H1 (cell line): ENCODE measurements around the gene CYTL1. TPM values are rescaled to one million over a fixed set of nuclear protein-coding genes. Genes with fewer than 3 reads are reported as not detected.
"Not testable (repeated sequence)": the region's sequence is repeated elsewhere in the genome, so short reads cannot be mapped to it uniquely, and the experiment has no call there.

Source experiments
- CTCF ChIA-PET: fragments of 300-600 bp; sonication (Branson Sonifier 250); formaldehyde crosslinking; loops from one replicate; lab custom pipeline; 2021; ENCODE audit not compliant: partially characterized antibody; lab: Charles Lee
- POLR2A ChIA-PET: fragments of 300-600 bp; sonication (Branson Sonifier 250); formaldehyde crosslinking; loops from one replicate; lab custom pipeline; 2021; ENCODE audit warnings: inconsistent platforms; ENCODE audit not compliant: partially characterized antibody; lab: Charles Lee
- DNase-seq, 2 experiments: peaks; one replicate each; pipeline versions ENCODE4 v3.0.0 to v3.0.0-alpha.2; 2010 to 2022; ENCODE audit warnings: low spot score in 2 of 2, low read depth in 1 of 2, mixed read lengths in 1 of 2
- FAIRE-seq: peaks from 2 replicates; lab custom pipeline; 2011; peaks lifted over from hg19 to GRCh38; lab: Jason Lieb, UNC
- H2AFZ ChIP-seq: 2 replicates; pipeline ENCODE4 v1.8.1; 2012; ENCODE audit warnings: low read length, inconsistent platforms
- H2AK5ac ChIP-seq: 2 replicates; pipeline ENCODE4 v1.6.1; 2013; ENCODE audit warnings: low read depth, low read length
- H2BK120ac ChIP-seq: replicated peaks from 2 replicates; pipeline ENCODE3; 2013; ENCODE audit warnings: low read depth, low read length, inconsistent platforms
- H2BK12ac ChIP-seq: 2 replicates; pipeline ENCODE4 v1.6.1; 2013; ENCODE audit warnings: low read depth, low read length
- H2BK15ac ChIP-seq: 2 replicates; pipeline ENCODE4 v1.6.1; 2013; ENCODE audit warnings: low read length
- H2BK20ac ChIP-seq: 2 replicates; pipeline ENCODE4 v1.6.1; 2013; ENCODE audit warnings: low read length
- H2BK5ac ChIP-seq: 2 replicates; pipeline ENCODE4 v1.6.1; 2013; ENCODE audit warnings: low read depth, low read length
- H3K14ac ChIP-seq: 2 replicates; pipeline ENCODE4 v1.6.1; 2013; ENCODE audit warnings: inconsistent platforms; ENCODE audit not compliant: insufficient read length
- H3K18ac ChIP-seq: 2 replicates; pipeline ENCODE4 v1.6.1; 2013; ENCODE audit warnings: low read length; ENCODE audit errors: extremely low read depth
- H3K23ac ChIP-seq: 2 replicates; pipeline ENCODE4 v1.6.1; 2013; ENCODE audit warnings: inconsistent platforms; ENCODE audit not compliant: insufficient read length
- H3K23me2 ChIP-seq: 2 replicates; pipeline ENCODE4 v1.6.1; 2013; ENCODE audit warnings: low read depth, low read length
- H3K27ac ChIP-seq: 2 replicates; pipeline ENCODE4 v1.6.1; 2011; ENCODE audit warnings: low read depth, low read length, inconsistent platforms
- H3K27me3 ChIP-seq, 4 experiments: replicated peaks in 1 of 4; 1 replicate in 1 of 4; 2 replicates in 3 of 4; pipeline versions ENCODE4 v1.6.1 to v1.8.1; 2011 to 2013; ENCODE audit warnings: low read length in 3 of 4, mild to moderate bottlenecking in 3 of 4, inconsistent platforms in 2 of 4, mixed read lengths in 2 of 4, moderate library complexity in 1 of 4; ENCODE audit not compliant: control insufficient read depth in 3 of 4, insufficient read depth in 3 of 4; ENCODE audit errors: extremely low read depth in 1 of 4
- H3K36me3 ChIP-seq, 4 experiments: 2 replicates each; pipeline versions ENCODE4 v1.6.1 to v1.8.1; 2011 to 2013; ENCODE audit warnings: mild to moderate bottlenecking in 4 of 4, low read length in 3 of 4, moderate library complexity in 2 of 4, control low read depth in 1 of 4, inconsistent platforms in 1 of 4; ENCODE audit not compliant: insufficient read depth in 4 of 4, control insufficient read depth in 2 of 4
- H3K4ac ChIP-seq: replicated peaks from 2 replicates; pipeline ENCODE3; 2013; ENCODE audit warnings: low read length, low read depth, mixed read lengths, inconsistent platforms; ENCODE audit not compliant: insufficient read length
- H3K4me1 ChIP-seq, 4 experiments: replicated peaks in 1 of 4; 1 replicate in 1 of 4; 2 replicates in 3 of 4; pipeline versions ENCODE4 v1.6.1 to v1.8.1; 2011 to 2013; ENCODE audit warnings: low read length in 3 of 4, inconsistent platforms in 2 of 4, mixed read lengths in 1 of 4; ENCODE audit not compliant: insufficient read depth in 4 of 4, control insufficient read depth in 3 of 4
- H3K4me2 ChIP-seq, 2 experiments: 2 replicates each; pipeline versions ENCODE4 v1.6.1 to v1.8.1; 2011 to 2013; ENCODE audit warnings: low read depth in 2 of 2, low read length in 2 of 2, control low read depth in 1 of 2, inconsistent platforms in 1 of 2, mild to moderate bottlenecking in 1 of 2; ENCODE audit not compliant: insufficient read depth in 1 of 2
- H3K4me3 ChIP-seq, 4 experiments: fragments of 200-600, 300-600 bp in 1 of 4; sonication (generic), shearing (Covaris generic), sonication (Bioruptor Twin) in 1 of 4; 2 replicates each; pipeline versions ENCODE4 v1.5.1 to v1.8.1; 2011 to 2016; ENCODE audit warnings: low read length in 4 of 4, low read depth in 3 of 4, control low read depth in 2 of 4, inconsistent platforms in 2 of 4, mild to moderate bottlenecking in 2 of 4, mixed read lengths in 1 of 4, moderate library complexity in 1 of 4; ENCODE audit not compliant: insufficient read depth in 2 of 4; ENCODE audit errors: extremely low read depth in 1 of 4
- H3K56ac ChIP-seq: replicated peaks from 2 replicates; pipeline ENCODE3; 2013; ENCODE audit warnings: low read depth, mild to moderate bottlenecking, mixed read lengths, low read length, inconsistent platforms; ENCODE audit not compliant: insufficient read length
- H3K79me1 ChIP-seq: 2 replicates; pipeline ENCODE4 v1.6.1; 2013; ENCODE audit warnings: low read depth, low read length, control low read depth
- H3K79me2 ChIP-seq, 2 experiments: 2 replicates each; pipeline versions ENCODE4 v1.6.1 to v1.8.1; 2012 to 2013; ENCODE audit warnings: low read length in 2 of 2, mild to moderate bottlenecking in 2 of 2, inconsistent platforms in 1 of 2; ENCODE audit not compliant: insufficient read depth in 2 of 2, control insufficient read depth in 1 of 2
- H3K9ac ChIP-seq, 4 experiments: replicated peaks in 1 of 4; 1 replicate in 1 of 4; 2 replicates in 3 of 4; pipeline versions ENCODE4 v1.6.1 to v1.8.1; 2011 to 2013; ENCODE audit warnings: low read depth in 3 of 4, low read length in 3 of 4, control low read depth in 2 of 4, mild to moderate bottlenecking in 2 of 4, moderate library complexity in 2 of 4, inconsistent platforms in 1 of 4; ENCODE audit errors: extremely low read depth in 1 of 4
- H3K9me3 ChIP-seq, 2 experiments: 2 replicates each; pipeline versions ENCODE4 v1.6.1 to v1.8.1; 2012 to 2013; ENCODE audit warnings: mild to moderate bottlenecking in 2 of 2, moderate library complexity in 2 of 2, control low read depth in 1 of 2, inconsistent platforms in 1 of 2, low read depth in 1 of 2, low read length in 1 of 2, mixed read lengths in 1 of 2; ENCODE audit not compliant: insufficient read depth in 2 of 2
- H4K20me1 ChIP-seq, 2 experiments: replicated peaks in 1 of 2; 2 replicates each; pipeline versions ENCODE3 to v1.8.1; 2011 to 2013; ENCODE audit warnings: inconsistent platforms in 2 of 2, low read length in 2 of 2, mild to moderate bottlenecking in 1 of 2; ENCODE audit not compliant: insufficient read depth in 2 of 2, control insufficient read depth in 1 of 2
- H4K5ac ChIP-seq: 2 replicates; pipeline ENCODE4 v1.6.1; 2013; ENCODE audit warnings: low read length, low read depth, mixed read lengths, inconsistent platforms; ENCODE audit not compliant: insufficient read length
- H4K8ac ChIP-seq: 2 replicates; pipeline ENCODE4 v1.8.0; 2013; ENCODE audit warnings: mild to moderate bottlenecking, moderate library complexity, low read length, inconsistent platforms; ENCODE audit not compliant: insufficient read depth; ENCODE audit errors: extremely low read depth
- H4K91ac ChIP-seq: replicated peaks from 2 replicates; pipeline ENCODE3; 2013; ENCODE audit warnings: low read length, mixed read lengths, inconsistent platforms; ENCODE audit not compliant: insufficient read length
- WGBS, 2 experiments: shearing (Covaris generic) in 1 of 2; methylation state at CpG; one replicate each; pipeline versions ENCODE4 v1.1.6 to v1.1.7; 2013 to 2015; ENCODE audit warnings: low lambda C conversion rate in 2 of 2, mixed read lengths in 2 of 2, inconsistent platforms in 1 of 2, low coverage in 1 of 2, missing lambda C conversion rate in 1 of 2; ENCODE audit not compliant: insufficient replicate concordance in 2 of 2, insufficient coverage in 1 of 2, insufficient read length in 1 of 2; ENCODE audit errors: extremely low coverage in 1 of 2, missing lambda C conversion rate in 1 of 2; 5-methylcytosine and 5-hydroxymethylcytosine counted together
- polyA plus RNA-seq, 7 experiments: library from polyadenylated mRNA; depleted of rRNA in 3 of 7; stranded (reverse) in 5 of 7; unstranded in 2 of 7; fragments of >200 nt in 5 of 7; fragments of 200-250 nt in 2 of 7; gene quantifications; 1 replicate in 5 of 7; 2 replicates in 1 of 7; 4 replicates in 1 of 7; pipeline versions ENCODE4 v1.2.1 to v1.2.3, GENCODE V29; 2011 to 2013; ENCODE audit warnings: missing spikeins in 2 of 7, mixed read lengths in 2 of 7
- total RNA-seq: library from RNA; stranded (reverse); fragmentation: NEBNext Ultra II Directional; extraction: Animal tissue kit (Norgen Biotek cat#: 25700); gene quantifications from 2 replicates; pipeline ENCODE4 v1.2.1, GENCODE V29; 2021

The CYTL1 gene
- total and polyA plus RNA-seq, 2 of the 8 experiments (the other 6 are each of a cell fraction or from before 2014, with no cell fraction given) = 8.6 to 9.8 TPM

DNA sequence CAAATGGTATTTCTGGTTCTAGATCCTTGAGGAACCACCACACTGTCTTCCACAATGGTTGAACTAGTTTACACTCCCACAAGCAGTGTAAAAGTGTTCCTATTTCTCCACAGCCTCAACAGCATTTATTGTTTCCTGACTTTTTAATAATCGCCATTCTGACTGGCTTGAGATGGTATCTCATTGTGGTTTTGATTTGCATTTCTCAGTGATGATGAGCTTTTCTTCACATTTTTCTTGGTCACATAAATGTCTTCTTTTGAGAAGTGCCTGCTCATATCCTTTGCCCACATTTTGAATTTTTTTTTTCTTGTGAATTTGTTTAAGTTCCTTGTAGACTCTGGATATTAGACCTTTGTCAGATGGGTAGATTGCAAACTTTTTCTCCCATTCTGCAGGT, 22.3 kb downstream of the CYTL1 start:
- H4K20me1 ChIP-seq, H3K4me2 ChIP-seq, DNase-seq, H3K18ac ChIP-seq, POLR2A ChIA-PET, H2AFZ ChIP-seq, H2BK120ac ChIP-seq, H3K9ac ChIP-seq, H2BK20ac ChIP-seq, H2BK5ac ChIP-seq, H3K23me2 ChIP-seq, H3K9me3 ChIP-seq, H2AK5ac ChIP-seq, H4K91ac ChIP-seq, FAIRE-seq, H3K23ac ChIP-seq, H3K4ac ChIP-seq, H4K8ac ChIP-seq, H3K36me3 ChIP-seq, H3K79me2 ChIP-seq, H3K14ac ChIP-seq, H3K56ac ChIP-seq, H2BK12ac ChIP-seq, H4K5ac ChIP-seq, H3K4me3 ChIP-seq, H2BK15ac ChIP-seq, H3K4me1 ChIP-seq, H3K27me3 ChIP-seq, H3K27ac ChIP-seq, H3K79me1 ChIP-seq: not testable (repeated sequence)
- 93% methylated on average over 1 of the region's 1 CpG; no CpG with 5 or more reads in 1 of the 2 experiments for WGBS, 2 experiments
- CTCF ChIA-PET = interaction anchor here (0.6 kb wide), 1 partner anchor 263 kb away, joined by 3 read pairs; no protein-coding TSS in a partner anchor
